GM19324 (cell line): ENCODE results near the gene LSR.
"Not testable (repeated sequence)": the region's sequence is repeated elsewhere in the genome, so short reads cannot be mapped to it uniquely, and the experiment has no call there.

ENCODE experiments used
- ATAC-seq: cut with Tn5 transposase; IDR thresholded peaks from one replicate; pipeline ENCODE4 v1.9.1; 2021; ENCODE audit warnings: mild to moderate bottlenecking, moderate library complexity; ENCODE audit not compliant: unreplicated experiment, low FRiP score

LSR gene

DNA sequence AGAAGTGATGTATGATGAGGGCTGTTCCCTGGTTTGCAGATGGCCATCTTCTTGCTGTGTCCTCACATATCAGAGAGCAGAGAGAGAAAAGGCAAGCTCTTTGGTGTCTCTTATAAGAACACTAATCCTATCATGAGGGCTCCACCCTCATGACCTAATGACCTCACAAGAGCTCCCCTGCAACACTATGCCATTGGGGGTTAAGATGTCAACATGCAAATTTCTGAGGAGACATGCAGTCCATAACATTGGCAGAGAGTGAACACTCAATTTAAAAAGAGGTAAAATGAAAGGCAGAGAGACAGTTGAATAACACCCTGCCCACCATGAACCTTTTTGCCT is 31.2 kb upstream of the LSR start:
- ATAC-seq = no peak

DNA sequence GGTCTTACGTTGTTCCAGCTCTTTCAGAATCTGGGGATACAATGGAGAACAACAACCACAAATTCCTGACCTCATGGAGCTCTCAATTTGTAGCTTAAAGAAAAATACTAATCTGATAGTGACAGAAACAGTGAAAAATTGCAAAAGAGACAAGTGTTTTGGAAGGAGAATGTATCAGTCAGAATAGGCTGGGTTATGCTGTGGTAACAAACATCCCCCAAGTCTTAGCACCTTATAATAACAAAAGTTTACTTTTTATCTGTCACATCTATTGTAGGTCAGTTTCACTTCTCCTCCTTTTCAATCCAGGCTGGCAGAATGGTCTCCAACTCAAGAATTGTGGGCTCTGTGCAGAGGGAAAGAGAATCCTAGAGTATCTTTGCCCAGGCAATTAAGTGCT is 29.8 kb upstream of the LSR start:
- no peak for ATAC-seq

DNA sequence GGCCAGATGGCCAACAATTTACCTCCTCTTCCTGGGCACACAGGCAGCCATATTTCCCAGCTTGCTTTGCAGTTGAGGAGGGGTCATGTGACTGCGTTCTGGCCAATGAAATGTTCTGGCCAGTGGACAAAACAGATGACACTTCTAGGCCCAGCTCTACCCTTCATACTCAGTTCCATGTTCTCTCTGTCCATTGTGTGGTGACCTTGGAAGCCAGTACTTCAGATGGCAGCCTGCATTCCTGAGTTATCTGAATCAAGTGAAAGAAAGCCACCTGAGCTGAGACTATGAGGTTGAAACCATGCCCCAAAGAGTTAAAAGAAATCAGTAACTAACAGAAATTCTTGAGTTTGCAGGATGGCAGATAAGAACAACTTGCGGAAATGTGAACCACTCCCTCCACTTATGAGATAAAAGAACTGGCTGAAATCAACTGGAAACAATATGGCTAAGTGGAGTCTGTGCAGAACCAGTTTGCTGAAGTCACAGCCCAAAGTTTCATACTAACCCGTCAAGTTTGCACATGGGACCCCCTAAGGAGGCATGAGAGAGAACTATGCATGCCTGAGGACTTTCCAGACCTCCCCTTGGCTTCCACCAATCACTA is 28.4 kb upstream of the LSR start:
- no peak for ATAC-seq

DNA sequence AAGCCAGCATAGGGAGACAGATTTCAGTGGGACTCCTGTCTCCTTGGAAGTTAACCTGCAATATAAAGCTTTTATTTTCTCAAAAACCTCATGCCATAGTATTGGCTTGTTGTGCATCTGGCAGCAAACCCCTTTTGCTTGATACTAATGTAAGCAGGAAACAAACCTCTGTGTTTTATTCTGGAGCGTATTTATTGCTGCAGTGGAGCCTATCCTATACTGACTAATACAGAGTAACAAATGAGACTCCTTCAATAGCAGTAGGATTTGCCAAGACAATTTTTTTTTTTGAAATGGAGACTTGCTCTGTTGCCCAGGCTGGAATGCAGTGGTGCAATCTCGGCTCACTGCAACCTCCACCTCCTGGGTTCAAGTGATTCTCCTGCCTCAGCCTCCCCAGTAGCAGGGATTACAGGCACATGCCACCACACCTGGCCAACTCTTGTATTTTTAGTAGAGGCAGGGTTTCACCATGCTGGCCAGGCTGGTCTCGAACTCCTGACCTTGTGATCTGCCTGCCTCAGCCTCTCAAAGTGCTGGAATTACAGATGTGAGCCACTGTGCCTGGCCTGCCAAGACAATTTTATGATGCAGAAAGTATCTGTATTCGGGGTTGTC is 27.7 kb upstream of the LSR start:
- not testable (repeated sequence) for ATAC-seq

DNA sequence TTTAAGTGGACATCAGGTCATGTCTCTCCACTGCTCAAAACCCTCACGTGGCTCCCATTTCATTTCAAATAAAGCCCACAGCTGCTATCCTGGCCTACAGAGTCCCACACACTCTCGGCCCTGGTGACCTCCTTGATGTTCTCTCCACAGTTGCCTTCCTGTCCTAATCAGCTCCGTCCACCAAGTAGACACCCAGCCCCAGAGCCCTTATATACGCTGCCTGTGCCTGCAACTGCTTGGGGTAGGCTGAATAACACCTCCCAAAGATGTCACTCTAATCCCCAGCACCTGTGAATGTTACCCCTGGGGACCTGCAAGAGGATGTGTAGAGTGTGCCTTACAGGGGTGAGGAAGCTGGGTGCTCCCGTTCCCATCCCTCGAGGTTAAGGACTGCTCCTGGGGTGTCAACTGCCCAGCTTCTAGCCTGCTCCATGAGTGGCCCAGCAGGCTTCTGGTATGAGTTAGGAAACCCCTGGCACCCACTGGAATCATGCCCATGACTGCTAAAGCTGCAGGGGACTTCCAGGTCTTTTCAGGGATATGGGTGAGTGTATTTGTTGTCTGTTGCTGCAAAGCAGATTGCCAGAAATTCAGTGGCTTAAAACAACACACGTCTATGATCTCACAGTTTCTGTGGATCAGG is 26.3 kb upstream of the LSR start:
- ATAC-seq = no peak

DNA sequence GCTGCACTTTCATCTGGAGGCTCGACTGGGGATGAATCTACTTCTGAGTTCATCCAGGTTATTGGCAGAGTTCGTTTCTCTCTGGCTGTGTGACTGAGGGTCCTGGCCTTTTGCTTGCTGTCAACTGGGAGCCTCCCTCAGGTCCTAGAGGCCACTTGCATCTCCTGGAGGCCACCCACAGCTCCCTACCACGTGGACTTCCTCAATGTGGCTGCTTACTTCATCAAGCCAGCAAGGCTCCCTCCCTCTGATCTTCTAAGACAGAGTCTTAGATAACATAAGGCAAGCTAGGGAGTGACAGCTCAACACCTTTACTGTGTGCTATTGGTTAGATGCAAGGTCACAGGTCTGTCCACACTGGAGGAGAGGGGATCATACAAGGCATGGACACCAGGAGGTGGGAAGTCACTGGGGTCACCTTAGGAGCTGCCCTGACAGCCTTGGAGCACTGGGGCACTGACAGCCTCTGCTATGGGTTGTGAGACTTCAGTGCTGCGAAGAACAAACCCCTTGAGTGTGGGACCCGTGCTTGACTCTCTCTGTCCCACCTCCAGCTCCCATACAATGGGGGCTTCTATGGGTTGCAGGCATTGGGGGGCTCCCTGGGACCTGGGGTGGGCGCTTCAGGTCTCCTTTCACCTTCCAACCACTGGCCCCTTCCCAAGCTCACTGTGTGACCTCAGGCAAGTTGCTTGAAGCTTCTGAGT is 25.6 kb upstream of the LSR start:
- no peak for ATAC-seq

DNA sequence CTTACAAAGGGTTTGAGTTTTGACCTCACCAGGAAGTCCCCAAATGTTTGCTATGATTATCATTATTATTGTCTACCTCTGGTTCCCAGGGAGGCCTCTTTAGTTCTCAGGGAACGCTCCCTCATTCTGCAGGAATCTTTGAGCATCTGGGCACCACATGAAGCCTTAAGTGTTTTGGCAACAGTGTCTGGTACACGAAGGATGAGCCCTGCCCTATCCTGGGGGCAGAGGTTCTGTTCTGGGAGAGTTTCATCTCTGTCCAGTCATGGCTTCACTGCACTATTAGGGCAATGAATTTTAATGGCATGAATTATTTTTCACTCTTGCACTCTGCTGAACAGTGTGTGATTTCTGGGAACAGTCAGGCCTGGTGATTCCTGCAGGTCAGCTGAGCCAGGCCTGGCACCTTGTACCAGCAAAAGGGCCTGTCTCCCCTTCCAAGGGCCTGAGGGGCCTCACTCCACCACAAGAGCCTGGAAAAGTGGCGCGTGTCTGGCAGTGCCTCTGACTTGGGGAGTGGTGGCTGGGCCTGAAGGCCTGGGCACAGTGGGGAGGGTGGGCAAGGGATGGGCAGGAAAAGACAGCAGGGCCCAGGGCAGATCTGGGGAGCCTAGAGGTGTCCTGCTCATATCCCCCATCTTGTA is 24.8 kb upstream of the LSR start:
- ATAC-seq = no peak

DNA sequence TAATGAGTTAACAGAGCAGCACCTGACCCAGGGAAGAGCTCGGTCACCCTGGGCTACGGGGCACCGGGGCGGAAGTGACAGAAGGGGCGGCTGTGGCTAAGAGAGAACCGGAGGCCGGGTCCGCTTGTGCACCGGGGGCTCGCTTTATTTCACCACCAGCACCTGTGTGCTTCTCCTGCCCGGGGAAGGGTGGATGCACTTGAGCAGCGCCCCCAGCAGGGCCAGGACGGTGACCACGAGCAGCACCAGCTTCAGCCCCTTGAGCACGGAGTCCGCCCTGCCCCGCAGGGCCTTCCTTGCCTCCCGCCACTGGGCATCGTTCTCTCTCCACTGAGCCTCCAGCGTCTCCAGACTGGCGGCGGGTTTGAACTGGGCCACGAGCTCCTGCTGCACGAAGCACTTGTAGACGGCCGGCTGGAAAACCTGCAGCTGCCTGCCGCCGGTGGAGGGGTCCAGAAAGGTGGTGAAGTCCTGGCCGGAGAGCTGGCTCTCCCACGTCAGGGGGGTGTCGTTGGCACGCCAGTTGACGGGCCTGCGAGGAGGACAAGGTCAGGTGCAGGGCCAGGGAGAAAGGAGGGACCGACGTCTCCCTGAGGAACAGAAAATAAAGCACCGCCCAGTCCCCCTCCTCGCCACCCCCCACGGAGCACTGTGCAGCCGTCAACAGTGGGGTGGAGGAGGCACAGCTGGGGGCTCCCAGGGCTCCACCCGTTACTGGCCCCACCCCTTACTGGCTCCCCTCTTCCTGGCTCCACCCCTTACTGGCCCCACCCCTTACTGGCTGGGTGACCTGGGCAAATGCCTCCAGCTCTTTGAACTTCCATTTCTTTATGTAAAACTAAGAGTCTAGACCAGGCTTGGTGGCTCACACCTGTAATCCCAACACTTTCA is 23.9 kb upstream of the LSR start:
- ATAC-seq = no peak

DNA sequence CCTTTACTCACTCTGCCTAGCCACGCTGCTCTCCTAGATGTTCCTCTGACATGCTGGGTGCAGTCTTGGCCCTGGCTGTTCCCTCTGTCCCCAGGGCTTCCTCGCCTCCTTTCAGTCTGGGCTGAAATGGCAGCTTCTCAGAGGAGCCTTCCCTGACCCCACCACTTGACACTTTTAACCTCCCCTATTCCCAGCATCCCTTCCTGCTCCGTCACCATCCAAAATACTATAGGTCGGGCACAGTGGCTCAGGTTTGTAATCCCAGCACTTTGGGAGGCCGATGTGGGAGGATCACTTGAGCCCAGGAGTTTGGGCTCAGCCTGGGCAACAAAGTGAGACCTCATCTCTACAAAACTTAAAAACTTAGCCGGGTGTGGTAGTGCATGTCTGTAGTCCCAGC is 22.9 kb upstream of the LSR start:
- ATAC-seq = no peak

DNA sequence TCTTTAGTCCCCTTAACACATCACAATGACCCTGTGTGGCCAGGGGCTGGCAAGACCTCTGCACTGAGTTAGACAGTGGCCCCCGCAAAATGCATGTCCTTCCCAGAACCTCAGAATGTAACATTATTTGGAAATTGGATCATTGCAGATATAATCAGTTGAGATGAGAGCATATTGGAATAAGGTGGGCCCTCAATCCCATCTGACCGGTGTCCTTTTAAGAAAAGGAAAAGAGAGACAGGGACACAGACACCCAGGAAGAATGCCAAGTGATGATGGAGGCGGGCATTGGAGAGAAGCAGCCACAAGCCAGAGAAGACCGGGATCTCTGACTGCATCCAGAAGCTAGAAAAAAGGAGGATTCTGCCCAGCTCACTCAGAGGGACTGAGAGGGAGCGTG is 22.1 kb upstream of the LSR start:
- ATAC-seq = no peak

DNA sequence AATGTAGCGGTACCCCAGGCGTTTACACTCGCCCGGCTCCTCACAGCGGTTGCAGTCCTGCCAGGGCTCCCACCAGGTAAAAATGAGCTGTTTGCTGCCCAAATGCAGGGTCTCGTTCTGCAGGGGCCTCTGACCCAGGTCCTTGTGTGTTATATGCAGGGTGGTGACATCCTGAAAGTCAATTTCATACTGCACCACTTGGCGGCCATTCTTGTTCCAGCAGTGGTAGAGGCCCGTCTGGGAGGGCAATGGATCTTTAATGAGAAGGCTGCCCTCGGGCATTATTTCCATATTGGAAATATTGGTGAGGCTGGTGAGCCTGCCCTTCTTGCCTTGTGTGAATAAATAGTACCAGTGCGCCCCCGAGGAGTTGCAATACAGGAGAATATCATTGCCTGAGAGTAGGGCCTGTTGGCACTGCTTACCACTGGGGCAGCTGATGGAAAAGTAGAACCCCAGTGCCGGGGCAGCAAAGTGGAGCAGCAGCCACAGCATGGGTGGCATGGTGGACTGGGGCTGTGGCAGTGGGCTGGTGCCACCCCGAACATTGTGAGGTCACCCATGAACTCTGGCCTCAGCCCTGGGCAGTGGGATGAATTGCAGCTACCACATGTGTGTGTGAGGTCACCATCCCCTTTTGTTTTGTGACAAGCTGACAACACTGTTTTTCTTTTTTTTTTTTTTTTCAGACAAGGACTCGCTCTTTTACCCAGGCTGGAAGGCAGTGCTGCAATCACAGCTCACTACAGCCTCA is 20.4 kb upstream of the LSR start, which contains the start of gene FAM187B:
FAM187B (minus strand) TSS at position 563 of the 754 bp plus-strand sequence; CDS start at position 504, 59 bp downstream.
- ATAC-seq = no peak

DNA sequence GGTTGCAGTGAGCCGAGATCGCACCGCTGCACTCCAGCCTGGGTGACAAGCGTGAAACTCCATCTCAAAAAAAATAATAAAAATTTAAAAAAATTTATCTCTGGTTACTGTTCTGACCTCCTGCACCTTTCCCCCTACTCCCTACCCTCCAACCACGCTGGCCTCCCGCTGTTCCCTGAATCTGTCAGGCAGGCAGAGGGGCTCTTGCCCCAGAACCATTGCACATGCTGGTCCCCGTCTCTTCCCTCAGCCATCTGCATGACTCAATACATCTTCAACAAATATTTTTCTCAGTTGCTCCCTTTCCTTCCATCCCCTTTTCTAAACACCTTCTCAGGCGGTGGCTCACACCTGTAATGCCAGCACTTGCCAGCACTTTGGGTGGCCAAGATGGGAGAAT is 19.2 kb upstream of the LSR start:
- no peak for ATAC-seq

DNA sequence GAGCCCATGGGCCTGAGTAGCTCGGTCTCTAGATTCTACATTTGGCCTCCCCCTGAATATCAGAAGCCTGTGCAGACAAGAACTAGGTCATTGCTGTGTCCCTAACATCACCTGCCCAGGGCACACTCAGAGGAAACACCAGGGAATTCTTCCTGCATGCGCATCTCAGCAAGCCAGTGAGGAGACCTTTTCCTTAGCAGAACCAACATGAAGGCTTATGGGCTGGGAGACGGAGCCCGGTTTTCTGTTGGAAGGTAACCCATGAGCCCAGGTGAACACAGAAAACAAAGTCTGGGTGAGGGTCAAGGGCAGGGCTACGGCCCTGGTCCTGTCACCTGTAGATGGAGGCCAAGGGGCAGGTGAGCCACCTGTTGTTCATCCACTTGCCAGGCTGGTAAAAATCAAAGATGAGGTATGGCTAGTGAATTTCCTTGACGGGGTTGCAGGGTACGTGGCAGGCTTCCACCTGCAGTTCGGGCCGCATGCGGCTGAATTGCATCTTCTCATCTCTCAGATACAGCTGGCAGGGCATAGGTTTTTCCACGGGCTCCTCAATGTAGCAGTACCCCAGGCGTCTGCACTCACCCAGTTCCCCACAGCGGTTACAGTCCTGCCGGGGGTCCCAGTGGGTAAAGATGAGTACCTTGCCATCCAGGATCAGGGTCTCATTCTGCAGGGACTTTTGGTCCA is 16.7 kb upstream of the LSR start:
- ATAC-seq = no peak

DNA sequence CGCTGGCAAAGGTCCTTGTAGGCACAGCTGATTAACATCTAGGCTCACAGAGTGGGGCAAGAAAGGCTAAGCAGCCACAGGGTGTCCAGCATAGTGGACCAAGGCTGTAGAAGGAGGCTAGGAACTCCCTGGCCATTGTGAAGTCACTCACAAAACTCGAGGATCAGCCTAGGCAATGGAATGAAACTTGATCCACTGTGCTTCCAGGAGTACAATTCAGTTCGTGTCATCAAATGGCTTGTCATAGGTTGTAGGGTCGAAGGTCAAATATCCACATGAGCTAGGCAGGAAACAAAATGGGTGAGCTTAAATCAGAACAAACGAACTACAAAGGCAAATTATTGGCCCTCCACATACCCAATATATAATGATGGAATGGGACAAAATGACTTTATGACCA is 15.9 kb upstream of the LSR start:
- ATAC-seq = no peak

DNA sequence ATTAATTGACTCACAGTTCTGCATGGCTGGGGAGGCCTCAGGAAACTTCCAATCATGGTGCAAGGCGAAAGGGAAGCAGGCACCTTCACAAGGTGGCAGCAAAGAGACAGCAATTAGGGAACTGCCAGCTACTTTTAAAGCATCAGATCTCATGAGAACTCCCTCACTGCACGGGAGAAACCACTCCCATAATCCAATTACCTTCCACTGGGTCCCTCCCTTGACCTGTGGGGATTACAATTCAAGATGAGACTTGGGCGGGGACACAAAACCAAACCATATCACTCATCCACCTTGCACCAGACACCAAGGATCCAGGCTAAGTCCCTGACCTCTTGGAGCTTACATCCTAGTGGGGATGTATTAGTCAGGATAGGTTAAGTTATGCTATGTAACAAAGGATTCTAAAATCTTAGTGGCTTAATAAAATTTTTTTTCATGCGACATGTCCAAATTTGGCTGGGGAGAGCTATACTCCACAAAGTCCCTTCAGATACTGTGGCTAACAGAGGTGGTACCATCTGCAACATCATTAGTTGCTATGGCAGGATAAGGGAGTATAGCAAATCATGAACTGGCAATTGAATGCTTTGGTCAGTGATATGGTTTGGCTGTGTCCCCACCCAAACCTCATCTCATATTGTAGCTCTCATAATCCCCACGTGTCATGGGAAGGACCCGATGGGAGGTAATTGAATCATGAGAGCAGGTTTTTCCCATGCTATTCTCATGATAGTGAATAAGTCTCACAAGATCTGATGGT is 12.0 kb upstream of the LSR start:
- no peak for ATAC-seq

DNA sequence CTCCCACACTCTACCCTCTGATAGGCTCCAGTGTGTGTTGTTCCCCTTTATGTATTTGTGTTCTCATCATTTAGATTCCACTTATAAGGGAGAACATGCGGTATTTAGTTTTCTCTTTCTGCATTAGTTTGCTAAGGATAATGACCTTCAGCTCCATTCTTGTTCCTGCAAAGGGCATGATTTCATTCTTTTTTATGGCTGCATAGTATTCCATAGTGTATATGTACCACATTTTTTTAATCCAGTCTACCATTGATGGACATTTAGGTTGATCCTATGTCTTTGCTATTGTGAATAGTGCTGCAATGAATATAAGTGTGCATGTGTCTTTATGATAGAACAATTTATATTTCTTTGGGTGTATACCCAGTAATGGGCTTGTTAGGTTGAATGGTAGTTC is 9.2 kb upstream of the LSR start:
- ATAC-seq = not testable (repeated sequence)

DNA sequence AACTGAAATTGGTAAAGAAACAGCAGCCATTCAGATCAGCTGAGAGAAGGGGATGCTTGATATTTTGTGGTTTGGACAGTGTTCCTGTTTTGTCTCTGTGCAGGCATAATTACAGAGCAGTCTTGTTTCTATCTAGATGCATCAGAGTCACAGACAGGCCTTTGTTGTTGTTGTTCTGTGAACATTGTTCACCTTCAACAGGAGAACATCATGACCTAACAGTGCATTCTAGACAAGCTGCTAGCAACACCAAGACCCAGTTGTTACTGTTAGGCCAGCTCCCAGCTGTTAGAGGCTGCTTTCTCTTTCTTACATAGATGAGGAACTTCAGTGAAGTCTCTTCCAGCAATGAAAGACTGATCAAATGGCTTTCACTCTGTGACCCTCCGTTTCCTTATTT is 8.5 kb upstream of the LSR start:
- ATAC-seq = no peak

DNA sequence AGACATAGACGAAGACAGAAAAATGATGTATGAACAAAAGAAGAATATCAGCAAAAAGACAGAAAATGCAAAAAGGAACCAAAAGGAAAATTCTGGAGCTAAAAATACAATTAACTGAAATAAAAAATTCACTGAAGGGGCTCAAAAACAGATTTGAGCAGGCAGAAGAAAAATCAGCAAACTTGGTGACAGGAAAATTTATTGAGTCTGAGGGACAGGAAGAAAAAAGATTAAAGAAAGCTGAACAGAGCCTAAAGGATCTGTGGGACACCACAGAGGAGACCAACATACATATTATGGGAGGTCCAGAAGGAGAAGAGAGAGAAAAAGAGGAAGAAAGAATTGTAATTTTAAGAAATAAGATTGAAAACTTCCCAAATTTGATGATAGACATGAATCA is 7.4 kb upstream of the LSR start:
- no peak for ATAC-seq
